ENCODE measurements around the gene ZNF786.
"Not testable (repeated sequence)": the region's sequence is repeated elsewhere in the genome, so short reads cannot be mapped to it uniquely, and the experiment has no call there.

The ZNF786 gene

GRCh38 chr7:149030439-149030838 lies 60.1 kb downstream of the ZNF786 start:
- DNase-seq (ENCODE audit: low read depth) = not testable (repeated sequence)

DNA sequence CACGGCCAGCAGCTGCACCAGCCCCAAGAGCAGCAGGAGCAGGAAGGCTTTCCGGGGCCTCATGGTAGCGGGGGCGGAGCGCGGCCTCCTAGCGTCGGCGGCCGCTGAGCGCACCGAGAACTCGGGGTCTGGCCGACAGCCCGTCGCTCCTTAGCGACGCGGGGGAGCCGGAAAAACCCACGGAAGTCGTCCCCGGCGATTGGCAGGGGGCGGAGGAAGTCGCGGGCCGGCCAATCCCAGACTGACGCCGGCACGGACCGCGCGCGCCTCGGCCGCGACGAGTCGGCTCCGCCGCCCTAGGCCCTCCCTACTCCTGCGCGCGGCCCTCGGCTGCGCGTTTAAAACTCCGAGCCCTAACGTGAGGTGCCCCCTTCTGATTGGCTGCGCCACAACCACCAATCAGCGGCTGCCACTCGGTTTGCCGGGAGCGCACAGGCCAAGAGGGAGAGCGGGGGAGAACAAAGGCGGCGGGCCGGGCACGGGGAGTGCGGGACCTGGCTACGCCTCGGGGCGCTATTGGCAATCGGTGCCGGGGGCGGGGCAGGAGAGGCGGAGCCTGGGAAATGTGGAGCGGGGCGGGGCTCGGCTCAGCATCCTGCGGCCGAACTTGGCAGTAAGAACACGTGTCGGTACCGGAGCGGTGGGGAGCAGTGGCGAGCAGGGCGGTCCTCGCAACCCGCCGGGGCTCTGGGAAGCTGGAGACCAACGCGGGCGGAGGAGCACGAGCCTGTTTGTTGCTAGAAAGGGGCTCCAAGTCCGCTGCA lies 62.0 kb downstream of the ZNF786 start, which contains the start of gene PDIA4:
TSS of gene PDIA4 (minus strand) at position 160 of the 764 bp plus-strand sequence. CDS start at position 63, 97 bp downstream.
- DNase-seq (ENCODE audit: low read depth) = peak; percentile 99

DNA sequence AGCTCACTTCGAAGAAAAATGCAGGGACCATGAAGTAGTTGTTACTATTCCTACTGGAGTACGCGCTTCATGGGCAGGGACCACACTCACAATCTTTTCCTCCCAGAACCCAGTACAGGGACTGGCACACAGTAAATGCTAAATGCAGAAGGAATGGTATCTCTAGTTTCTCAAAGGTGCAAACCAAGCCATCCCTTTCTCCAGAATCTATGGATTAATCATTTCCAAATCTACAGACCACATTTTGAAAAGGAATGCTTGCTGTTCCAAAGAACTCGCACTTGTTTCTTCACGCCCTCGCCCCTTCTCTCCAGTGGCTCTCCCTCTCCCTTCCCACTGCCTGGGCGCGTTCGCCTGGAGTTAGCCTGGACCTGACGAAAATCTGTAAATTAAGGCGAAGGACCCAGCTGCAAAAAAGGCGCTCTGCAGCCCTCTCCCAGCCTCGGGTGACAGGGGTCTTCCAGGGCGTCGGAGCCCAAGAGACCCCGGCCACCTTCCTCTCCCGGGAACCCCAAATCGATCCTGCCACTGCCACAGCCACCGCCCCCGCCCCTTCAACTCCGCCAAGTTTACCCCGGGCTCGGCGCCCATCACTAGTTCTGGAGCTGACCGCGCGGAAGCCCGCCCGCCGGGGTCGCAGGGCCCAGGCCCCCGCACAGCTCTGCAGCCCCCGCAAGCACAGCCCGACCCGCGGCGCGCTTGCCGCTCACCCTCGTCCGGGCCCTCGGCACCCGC lies 62.7 kb downstream of the ZNF786 start:
- no peak for DNase-seq (ENCODE audit: low read depth)

DNA sequence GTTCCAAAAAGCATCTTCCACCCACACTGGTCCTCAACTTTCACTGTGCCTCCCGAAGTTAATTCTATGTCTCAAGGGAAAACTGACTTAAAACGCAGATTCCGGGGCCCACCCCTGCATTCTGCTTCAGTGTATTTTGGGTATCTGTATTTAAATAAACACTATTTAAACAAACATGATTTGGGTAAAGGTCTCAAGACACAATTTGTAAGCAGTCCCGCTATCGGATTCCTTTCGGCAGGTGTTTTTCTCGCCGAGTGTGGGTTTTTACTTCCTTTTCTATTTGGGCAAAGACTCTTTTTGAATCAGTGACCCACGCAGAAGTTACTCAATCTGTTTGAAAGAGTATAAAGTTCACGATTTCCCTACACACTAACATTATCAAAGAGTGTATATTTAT lies 63.5 kb downstream of the ZNF786 start:
- no peak for DNase-seq (ENCODE audit: low read depth)

- DNase-seq (ENCODE audit: low read depth) = no peak
Observed at GRCh38 chr7:149023662-149024061, 66.9 kb downstream of the ZNF786 start.

DNA sequence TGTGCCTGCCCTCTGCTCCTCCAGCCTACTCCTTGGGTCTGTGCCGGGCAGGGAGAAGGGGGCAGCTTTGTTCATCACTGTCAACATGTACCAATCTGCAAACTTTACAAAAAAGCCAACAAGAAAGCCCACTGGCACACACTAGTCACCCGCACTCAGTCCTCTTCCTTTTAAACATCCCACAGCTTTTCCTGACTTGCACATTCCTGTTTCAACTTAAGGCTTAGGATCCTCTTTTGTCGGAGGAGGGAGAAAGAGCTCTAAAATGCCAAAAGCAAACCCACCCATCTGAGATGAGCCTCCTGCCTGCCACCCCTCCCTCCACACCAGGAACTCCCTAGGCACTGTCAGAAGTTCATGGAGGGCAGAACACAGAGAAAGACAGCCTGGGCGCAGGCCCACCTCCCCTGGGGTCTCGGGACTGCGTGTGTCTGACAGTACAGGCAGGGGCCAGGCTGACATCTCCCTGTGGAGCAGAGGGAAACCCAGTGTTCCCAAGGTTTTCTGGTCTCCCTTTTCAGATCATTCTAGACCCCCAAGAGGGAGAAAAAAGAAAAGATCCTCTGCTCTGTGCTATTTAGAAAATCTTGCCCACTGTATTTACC lies 67.7 kb downstream of the ZNF786 start:
- DNase-seq (ENCODE audit: low read depth) = no peak

GRCh38 chr7:149021725-149022062 lies 68.8 kb downstream of the ZNF786 start:
- no peak for DNase-seq (ENCODE audit: low read depth)

DNA sequence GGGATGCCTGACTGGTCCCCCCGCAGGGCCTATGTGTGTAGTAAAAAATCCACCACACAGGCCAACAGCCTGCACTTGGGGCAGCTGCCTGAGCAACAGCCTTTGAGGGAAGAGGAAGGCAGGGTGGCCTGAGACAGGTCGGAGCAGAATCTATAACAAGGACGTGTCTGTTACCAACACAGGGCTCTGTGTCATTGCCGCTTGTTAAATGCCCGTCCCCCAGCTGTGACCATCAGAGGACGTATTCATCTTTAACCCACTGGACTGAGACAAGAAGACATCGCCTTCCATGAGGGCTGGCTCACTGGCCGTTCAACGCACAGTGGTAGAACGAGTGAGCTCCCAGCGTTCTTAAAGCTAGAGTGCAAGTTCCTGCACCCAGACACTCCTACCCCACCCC lies 70.0 kb downstream of the ZNF786 start:
- no peak for DNase-seq (ENCODE audit: low read depth)

All from stimulated activated CD8-positive, alpha-beta memory T cell treated with anti-CD3 and anti-CD28 coated beads, Interleukin-4, amount 100 ng/mL, for 24 hours (primary cell).